OCI-LY7 (cell line): ENCODE results near the gene RNF212. TPM values are rescaled to one million over a fixed set of nuclear protein-coding genes. Genes with fewer than 3 reads are reported as not detected.

Experiments used
- BruUV-seq: library from RNA; stranded (reverse); fragments of 400-500 nt; replicated peaks from 2 replicates; lab custom pipeline; 2021; lab: Mats Ljungman, UMichigan
- CTCF ChIA-PET: fragments of 300-600 bp; sonication (Branson Sonifier 250); formaldehyde crosslinking; loops from one replicate; lab custom pipeline; 2022; ENCODE audit warnings: antibody characterized with exemption; ENCODE audit not compliant: unreplicated experiment; lab: Charles Lee
- POLR2A ChIA-PET: fragments of 300-600 bp; sonication (Branson Sonifier 250); formaldehyde crosslinking; loops from one replicate; lab custom pipeline; 2022; ENCODE audit warnings: antibody characterized with exemption; lab: Charles Lee
- DNase-seq: peaks from one replicate; pipeline ENCODE4 v3.0.0-alpha.2; 2015; ENCODE audit warnings: low spot score
- H2AFZ ChIP-seq: fragments of 200-600 bp; sonication (generic), shearing (Covaris generic); 2 replicates; pipeline ENCODE4 v1.6.1; 2014; ENCODE audit warnings: mild to moderate bottlenecking, antibody characterized with exemption, low read length, moderate library complexity
- H3K27ac ChIP-seq: fragments of 200-600 bp; sonication (generic); 2 replicates; pipeline ENCODE4 v1.5.1; 2014; ENCODE audit warnings: mixed run types, low read depth, mild to moderate bottlenecking, moderate library complexity, low read length, inconsistent platforms; ENCODE audit not compliant: poor library complexity, severe bottlenecking
- H3K36me3 ChIP-seq: fragments of 200-600 bp; sonication (generic); 2 replicates; pipeline ENCODE4 v1.6.1; 2014; ENCODE audit warnings: mild to moderate bottlenecking, antibody characterized with exemption, low read length, moderate library complexity, mixed read lengths; ENCODE audit not compliant: insufficient read depth
- H3K4me1 ChIP-seq: fragments of 200-600 bp; sonication (generic); 2 replicates; pipeline ENCODE4 v1.5.1; 2014; ENCODE audit warnings: mild to moderate bottlenecking, low read length; ENCODE audit not compliant: insufficient read depth, poor library complexity, severe bottlenecking
- H3K4me2 ChIP-seq: fragments of 200-600 bp; sonication (generic); 2 replicates; pipeline ENCODE4 v1.6.1; 2014; ENCODE audit warnings: mild to moderate bottlenecking, low read length
- H3K4me3 ChIP-seq: fragments of 200-600 bp; sonication (generic); 2 replicates; pipeline ENCODE4 v1.5.1; 2014; ENCODE audit warnings: mild to moderate bottlenecking, low read depth, low read length; ENCODE audit not compliant: poor library complexity, severe bottlenecking
- H3K79me2 ChIP-seq: fragments of 200-600 bp; sonication (generic); 2 replicates; pipeline ENCODE4 v1.6.1; 2016; ENCODE audit warnings: low read depth, mild to moderate bottlenecking, low read length, moderate library complexity, mixed read lengths; ENCODE audit not compliant: insufficient read depth
- H3K9me2 ChIP-seq: fragments of 200-600 bp; sonication (generic); 2 replicates; pipeline ENCODE4 v1.6.1; 2016; ENCODE audit warnings: mild to moderate bottlenecking, low read length, mixed read lengths; ENCODE audit not compliant: insufficient read depth
- H3K9me3 ChIP-seq: fragments of 200-600 bp; sonication (generic); 2 replicates; pipeline ENCODE4 v1.6.1; 2014; ENCODE audit warnings: mild to moderate bottlenecking, mixed run types, low read length, mixed read lengths
- H4K20me1 ChIP-seq: fragments of 200-600 bp; sonication (generic); 2 replicates; pipeline ENCODE4 v1.6.1; 2014; ENCODE audit warnings: mild to moderate bottlenecking, antibody characterized with exemption, low read length, moderate library complexity, mixed read lengths; ENCODE audit not compliant: insufficient read depth
- EZH2phosphoT487 ChIP-seq: fragments of 200-600 bp; sonication (generic); IDR thresholded peaks from 2 replicates; pipeline ENCODE4 v1.6.1; 2018; ENCODE audit warnings: low read depth, borderline replicate concordance, mild to moderate bottlenecking, mixed run types, antibody characterized with exemption, low read length, moderate library complexity, mixed read lengths
- intact Hi-C: fragments of 100-400 bp; cut with micrococcal nuclease; formaldehyde crosslinking; loops from one replicate; pipeline ENCODE4 v1.10.0; 2022; ENCODE audit not compliant: unreplicated experiment
- total RNA-seq, 2 experiments: library from RNA; depleted of rRNA in 1 of 2; stranded (reverse); fragments of >200 nt in 1 of 2; shearing (Covaris generic) in 1 of 2; gene quantifications; 2 replicates each; pipeline ENCODE4 v1.2.3, GENCODE V29; 2014 to 2022
- TF ChIP-seq, protein P1 (sequence below): fragments of 200-600 bp; sonication (generic); conservative IDR thresholded peaks from 2 replicates; pipeline ENCODE4 v1.5.1; 2014; ENCODE audit warnings: mild to moderate bottlenecking, antibody characterized with exemption, low read length, moderate library complexity, mixed read lengths

RNF212 gene
- total RNA-seq, 2 experiments from 2014 or later = not detected

DNA sequence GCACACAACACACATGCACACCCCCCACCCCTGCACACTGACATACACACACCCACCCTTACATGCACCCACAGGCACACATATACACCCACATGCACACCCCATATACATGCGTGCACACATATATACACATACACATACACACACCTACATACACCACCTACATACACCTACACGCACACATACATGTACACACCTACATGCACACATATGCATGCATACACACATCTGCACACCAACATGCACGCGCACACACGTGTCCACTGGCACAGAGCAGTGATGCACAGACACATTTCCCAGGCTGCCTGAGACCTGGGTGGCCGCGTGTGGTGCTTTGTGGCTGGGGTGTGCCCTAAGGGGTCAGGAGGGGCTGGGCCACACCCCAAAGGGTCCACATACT is 70.2 kb downstream of the RNF212 start:
- no peak for DNase-seq
- no peak overlapping the region for H3K4me2 ChIP-seq
- H3K9me3 ChIP-seq = no peaks in the 10 kb centered on the region
- no peaks in the 10 kb centered on the region for H4K20me1 ChIP-seq
- ChIA-PET POLR2A (no interaction called here), CTCF (no interaction called here)
- H3K9me2 ChIP-seq = no peaks in the 10 kb centered on the region
- no TSS peak for BruUV-seq
- TF ChIP-seq, protein P1, sequence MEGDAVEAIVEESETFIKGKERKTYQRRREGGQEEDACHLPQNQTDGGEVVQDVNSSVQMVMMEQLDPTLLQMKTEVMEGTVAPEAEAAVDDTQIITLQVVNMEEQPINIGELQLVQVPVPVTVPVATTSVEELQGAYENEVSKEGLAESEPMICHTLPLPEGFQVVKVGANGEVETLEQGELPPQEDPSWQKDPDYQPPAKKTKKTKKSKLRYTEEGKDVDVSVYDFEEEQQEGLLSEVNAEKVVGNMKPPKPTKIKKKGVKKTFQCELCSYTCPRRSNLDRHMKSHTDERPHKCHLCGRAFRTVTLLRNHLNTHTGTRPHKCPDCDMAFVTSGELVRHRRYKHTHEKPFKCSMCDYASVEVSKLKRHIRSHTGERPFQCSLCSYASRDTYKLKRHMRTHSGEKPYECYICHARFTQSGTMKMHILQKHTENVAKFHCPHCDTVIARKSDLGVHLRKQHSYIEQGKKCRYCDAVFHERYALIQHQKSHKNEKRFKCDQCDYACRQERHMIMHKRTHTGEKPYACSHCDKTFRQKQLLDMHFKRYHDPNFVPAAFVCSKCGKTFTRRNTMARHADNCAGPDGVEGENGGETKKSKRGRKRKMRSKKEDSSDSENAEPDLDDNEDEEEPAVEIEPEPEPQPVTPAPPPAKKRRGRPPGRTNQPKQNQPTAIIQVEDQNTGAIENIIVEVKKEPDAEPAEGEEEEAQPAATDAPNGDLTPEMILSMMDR = no peak
- TF ChIP-seq EZH2phosphoT487 = no peak
- no peak overlapping the region for H2AFZ ChIP-seq
- no peaks in the 10 kb centered on the region for H3K36me3 ChIP-seq
- no peak overlapping the region for H3K27ac ChIP-seq
- H3K4me3 ChIP-seq = no peak overlapping the region
- no peaks in the 10 kb centered on the region for H3K79me2 ChIP-seq
- intact Hi-C loops = no loop called here
- H3K4me1 ChIP-seq = no peaks in the 10 kb centered on the region

DNA sequence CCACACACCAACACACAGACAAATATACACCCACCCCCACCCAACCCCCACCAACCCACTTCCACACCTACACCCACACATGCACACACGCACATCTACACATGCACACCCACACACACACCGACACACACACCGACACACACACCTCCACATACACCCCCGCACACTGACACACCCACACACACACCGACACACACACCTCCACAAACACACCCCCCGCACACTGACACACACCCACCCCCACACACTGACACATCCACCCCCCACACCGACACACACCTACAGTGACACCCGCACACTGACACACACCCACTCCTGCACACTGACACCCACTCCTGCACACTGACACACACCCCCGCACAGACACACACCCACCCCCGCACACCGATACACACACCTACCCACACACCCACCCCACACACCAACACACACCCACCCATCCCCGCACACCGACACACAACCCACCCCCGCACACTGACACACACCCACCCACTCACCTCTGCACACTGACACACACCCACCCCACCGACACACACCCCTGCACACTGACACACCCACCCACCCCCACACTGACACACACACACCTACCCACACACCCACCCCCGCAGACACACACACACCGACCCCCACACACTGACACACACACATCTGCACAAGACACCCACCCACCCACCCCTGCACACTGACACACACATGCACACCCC is 70.9 kb downstream of the RNF212 start:
- BruUV-seq = no TSS peak
- no peaks in the 10 kb centered on the region for H3K36me3 ChIP-seq
- TF ChIP-seq, protein P1 = no peak
- no peak for TF ChIP-seq EZH2phosphoT487
- no peaks in the 10 kb centered on the region for H3K4me1 ChIP-seq
- H3K9me2 ChIP-seq = no peaks in the 10 kb centered on the region
- intact Hi-C loops = no loop called here
- CTCF ChIA-PET = no interaction called here
- POLR2A ChIA-PET = no interaction called here
- no peak overlapping the region for H3K4me3 ChIP-seq
- no peak for DNase-seq
- no peak overlapping the region for H2AFZ ChIP-seq
- H3K4me2 ChIP-seq = no peak overlapping the region
- H4K20me1 ChIP-seq = no peaks in the 10 kb centered on the region
- no peaks in the 10 kb centered on the region for H3K79me2 ChIP-seq
- no peaks in the 10 kb centered on the region for H3K9me3 ChIP-seq
- no peak overlapping the region for H3K27ac ChIP-seq

DNA sequence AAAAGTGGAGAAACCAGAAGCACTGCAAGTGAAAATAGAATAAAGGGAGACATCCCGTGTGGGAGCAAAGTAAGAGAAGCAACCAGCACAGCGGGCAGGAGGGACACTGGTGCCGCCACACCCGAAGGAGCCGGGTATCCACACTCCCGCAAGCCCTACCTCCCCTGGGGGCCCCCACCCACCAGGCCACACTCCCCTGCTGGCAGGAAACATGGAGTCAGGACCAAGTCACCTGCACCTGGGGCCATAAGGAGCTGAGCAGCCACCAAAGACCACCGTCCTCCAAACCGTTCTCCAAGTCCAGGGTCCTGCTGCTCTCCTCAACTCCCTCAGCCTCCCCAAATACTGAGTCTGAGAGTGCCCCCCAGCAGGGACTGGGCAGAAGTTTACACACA is 71.4 kb downstream of the RNF212 start:
- Histone ChIP-seq H3K4me1 (no peaks in the 10 kb centered on the region), H3K79me2 (no peaks in the 10 kb centered on the region), H4K20me1 (no peaks in the 10 kb centered on the region), H2AFZ (no peak overlapping the region), H3K36me3 (no peaks in the 10 kb centered on the region), H3K9me3 (no peaks in the 10 kb centered on the region), H3K27ac (no peak overlapping the region), H3K9me2 (no peaks in the 10 kb centered on the region), H3K4me3 (no peak overlapping the region), H3K4me2 (no peak overlapping the region)
- BruUV-seq = no TSS peak
- intact Hi-C loops = no loop called here
- CTCF ChIA-PET = no interaction called here
- no peak for DNase-seq
- POLR2A ChIA-PET = no interaction called here
- TF ChIP-seq EZH2phosphoT487 = no peak
- TF ChIP-seq, protein P1 = no peak
